ENCODE measurements around the gene BTBD17. TPM values are rescaled to one million over a fixed set of nuclear protein-coding genes. Genes with fewer than 3 reads are reported as not detected.
A peak's percentile ranks its signal among the peaks of the same experiment; 100 is the strongest.

BTBD17 gene
- total RNA-seq, 1 donor from 2014 or later = 10.8 TPM

GRCh38 chr17:74351552-74352210 lies 10.0 kb downstream of the BTBD17 start:
- Histone ChIP-seq H3K9ac (no peak overlapping the region), H2AFZ (replicated peaks) (peak overlapping the region; percentile 73), H3K36me3 (no peaks in the 10 kb centered on the region), H3K79me2 (ENCODE audit: low read depth) (no peaks in the 10 kb centered on the region), H3K9me3 (ENCODE audit: low read depth) (no peaks in the 10 kb centered on the region), H3K4me2 (peak overlapping the region; percentile 82), H3F3A (ENCODE audit: low read depth) (no peaks in the 10 kb centered on the region), H3K27me3 (peaks cover 73% of the 10 kb centered on the region), H3K4me1 (peaks cover 4% of the 10 kb centered on the region), H3K4me3 (peak overlapping the region; percentile 41), H4K20me1 (ENCODE audit: low read depth) (no peaks in the 10 kb centered on the region), H3K27ac (no peak overlapping the region)
- Mint-ChIP-seq H3K27ac (no peak overlapping the region), H3K4me3 (no peak overlapping the region), H3K4me1 (peaks cover 6% of the 10 kb centered on the region), H3K27me3 (ENCODE audit: insufficient read depth, low read depth) (peaks cover 17% of the 10 kb centered on the region), H3K36me3 (no peaks in the 10 kb centered on the region), H3K9me3 (no peaks in the 10 kb centered on the region)
- no peak for TF ChIP-seq EZH2 (IDR thresholded peaks at IDR 0.05)
- peak; percentile 49 for TF ChIP-seq EZH2phosphoT487 (IDR thresholded peaks at IDR 0.05)
- peak; percentile 53 for TF ChIP-seq CTCF (IDR thresholded peaks at IDR 0.05)
- peak; percentile 87 for DNase-seq (ENCODE audit: low spot score)

GRCh38 chr17:74350486-74350885 lies 11.2 kb downstream of the BTBD17 start:
- no peaks in the 10 kb centered on the region for H3K9me3 Mint-ChIP-seq
- no peak overlapping the region for H3K27ac ChIP-seq
- H3K4me1 ChIP-seq = peaks cover 4% of the 10 kb centered on the region
- no peak overlapping the region for H3K9ac ChIP-seq
- H3K36me3 ChIP-seq = no peaks in the 10 kb centered on the region
- H3K4me3 Mint-ChIP-seq = no peak overlapping the region
- no peak overlapping the region for H3K4me3 ChIP-seq
- H3K4me1 Mint-ChIP-seq = peaks cover 8% of the 10 kb centered on the region
- peak overlapping the region; percentile 62 for H3K27ac Mint-ChIP-seq
- TF ChIP-seq CTCF (IDR thresholded peaks at IDR 0.05) (no peak), EZH2phosphoT487 (IDR thresholded peaks at IDR 0.05) (no peak), EZH2 (IDR thresholded peaks at IDR 0.05) (no peak)
- H3F3A ChIP-seq (ENCODE audit: low read depth) = no peaks in the 10 kb centered on the region
- DNase-seq (ENCODE audit: low spot score) = no peak
- H3K4me2 ChIP-seq = no peak overlapping the region
- H2AFZ ChIP-seq (replicated peaks) = no peak overlapping the region
- no peaks in the 10 kb centered on the region for H4K20me1 ChIP-seq (ENCODE audit: low read depth)
- peaks cover 64% of the 10 kb centered on the region for H3K27me3 ChIP-seq
- no peaks in the 10 kb centered on the region for H3K9me3 ChIP-seq (ENCODE audit: low read depth)
- H3K79me2 ChIP-seq (ENCODE audit: low read depth) = no peaks in the 10 kb centered on the region
- no peaks in the 10 kb centered on the region for H3K36me3 Mint-ChIP-seq
- peaks cover 17% of the 10 kb centered on the region for H3K27me3 Mint-ChIP-seq (ENCODE audit: insufficient read depth, low read depth)

- H3K4me1 Mint-ChIP-seq = peaks cover 20% of the 10 kb centered on the region
- no peaks in the 10 kb centered on the region for H3K9me3 ChIP-seq (ENCODE audit: low read depth)
- H3F3A ChIP-seq (ENCODE audit: low read depth) = no peaks in the 10 kb centered on the region
- no peak overlapping the region for H3K4me3 Mint-ChIP-seq
- no peak overlapping the region for H2AFZ ChIP-seq (replicated peaks)
- no peak overlapping the region for H3K4me2 ChIP-seq
- H3K27ac Mint-ChIP-seq = no peak overlapping the region
- H3K27ac ChIP-seq = no peak overlapping the region
- H3K27me3 ChIP-seq = peaks cover 55% of the 10 kb centered on the region
- no peaks in the 10 kb centered on the region for H4K20me1 ChIP-seq (ENCODE audit: low read depth)
- no peaks in the 10 kb centered on the region for H3K36me3 Mint-ChIP-seq
- peaks cover 4% of the 10 kb centered on the region for H3K4me1 ChIP-seq
- peaks cover 18% of the 10 kb centered on the region for H3K27me3 Mint-ChIP-seq (ENCODE audit: insufficient read depth, low read depth)
- no peaks in the 10 kb centered on the region for H3K36me3 ChIP-seq
- H3K9ac ChIP-seq = no peak overlapping the region
- no peaks in the 10 kb centered on the region for H3K79me2 ChIP-seq (ENCODE audit: low read depth)
- TF ChIP-seq EZH2 (IDR thresholded peaks at IDR 0.05) = no peak
- no peak for TF ChIP-seq CTCF (IDR thresholded peaks at IDR 0.05)
- no peak for TF ChIP-seq EZH2phosphoT487 (IDR thresholded peaks at IDR 0.05)
- no peak overlapping the region for H3K4me3 ChIP-seq
- no peak for DNase-seq (ENCODE audit: low spot score)
- no peaks in the 10 kb centered on the region for H3K9me3 Mint-ChIP-seq
Measured at GRCh38 chr17:74349120-74349519, 12.5 kb downstream of the BTBD17 start.
